K562 (cell line): ENCODE results near the gene C1orf50. TPM values are rescaled to one million over a fixed set of nuclear protein-coding genes. Genes with fewer than 3 reads are reported as not detected.

Source experiments
- AFF1 ChIP-seq, 2 experiments: fragments of 450-650 bp; IDR thresholded peaks; 2 replicates each; pipeline ENCODE4 v1.6.1; 2018; ENCODE audit warnings: mild to moderate bottlenecking in 2 of 2, low read depth in 1 of 2; ENCODE audit not compliant: partially characterized antibody in 2 of 2
- BCL6 ChIP-seq: fragments of 250-450 bp; sonication (Bioruptor Pico); IDR thresholded peaks from 2 replicates; pipeline ENCODE4 v1.4.0; 2020
- CSDE1 ChIP-seq, 2 experiments: fragments of 450-650 bp; IDR thresholded peaks; 2 replicates each; pipeline ENCODE4 v1.6.1; 2016; ENCODE audit warnings: mild to moderate bottlenecking in 1 of 2
- ELF1 ChIP-seq: fragments of 200-800 bp; sonication (Bioruptor generic); IDR thresholded peaks from 2 replicates; pipeline ENCODE4 v1.6.1; 2016; ENCODE audit warnings: missing genetic modification characterization, missing compliant biosample characterization
- KDM1A ChIP-seq, 2 experiments: fragments of 450-650 bp; IDR thresholded peaks; 2 replicates each; pipeline ENCODE4 v1.6.1; 2016; ENCODE audit warnings: mild to moderate bottlenecking in 2 of 2
- L3MBTL2 ChIP-seq: fragments of 450-650 bp; IDR thresholded peaks from 2 replicates; pipeline ENCODE4 v1.6.1; 2016; ENCODE audit warnings: mild to moderate bottlenecking, moderate library complexity
- MAX ChIP-seq: sonication (generic); formaldehyde crosslinking; IDR thresholded peaks from 2 replicates; pipeline ENCODE4 v1.9.0; 2022; ENCODE audit warnings: mild to moderate bottlenecking, missing genetic modification reagents
- NKRF ChIP-seq: fragments of 450-650 bp; IDR thresholded peaks from 2 replicates; pipeline ENCODE4 v1.6.1; 2016; ENCODE audit warnings: borderline replicate concordance
- NUFIP1 ChIP-seq: fragments of 450-650 bp; IDR thresholded peaks from 2 replicates; pipeline ENCODE4 v1.6.1; 2018; ENCODE audit not compliant: partially characterized antibody
- SRSF3 ChIP-seq: fragments of 200-400 bp; formaldehyde crosslinking; IDR thresholded peaks from 2 replicates; pipeline ENCODE4 v1.6.1; 2016; ENCODE audit warnings: mild to moderate bottlenecking, low read length, moderate library complexity; ENCODE audit not compliant: insufficient read depth
- TRIM28 ChIP-seq: fragments of 450-650 bp; IDR thresholded peaks from 2 replicates; pipeline ENCODE4 v1.6.1; 2017
- ZBED1 ChIP-seq: IDR thresholded peaks from 2 replicates; pipeline ENCODE4 v1.6.1; 2014
- ZBTB17 ChIP-seq: fragments of 450-650 bp; formaldehyde crosslinking; IDR thresholded peaks from 2 replicates; pipeline ENCODE4 v1.4.0; 2020; ENCODE audit warnings: mild to moderate bottlenecking
- ZMIZ1 ChIP-seq, 2 experiments: fragments of 150-350 bp in 1 of 2; IDR thresholded peaks; 2 replicates each; pipeline ENCODE4 v1.6.1; 2012 to 2016; ENCODE audit warnings: low read depth in 2 of 2, low read length in 2 of 2, mild to moderate bottlenecking in 1 of 2, moderate library complexity in 1 of 2
- ZNF436 ChIP-seq: fragments of 250-450, 450-650 bp; sonication (Bioruptor Pico); formaldehyde crosslinking; IDR thresholded peaks from 2 replicates; pipeline ENCODE4 v1.7.0; 2020; ENCODE audit warnings: mild to moderate bottlenecking
- ZNF780A ChIP-seq: fragments of 250-450 bp; sonication (Bioruptor Pico); IDR thresholded peaks from 2 replicates; pipeline ENCODE4 v1.5.0; 2021; ENCODE audit warnings: mild to moderate bottlenecking
- ZNF785 ChIP-seq: fragments of 250-450 bp; sonication (Bioruptor Pico); IDR thresholded peaks from 2 replicates; pipeline ENCODE4 v1.4.0; 2020; ENCODE audit warnings: mild to moderate bottlenecking
- polyA plus RNA-seq, 8 experiments: library from polyadenylated mRNA; depleted of rRNA in 4 of 8; stranded (reverse) in 5 of 8; unstranded in 3 of 8; fragments of >200 nt; fragmentation: Nextera tagmentation in 2 of 8; fragmentation: Illumina TruSeq in 1 of 8; extraction: Ambion mirVana in 2 of 8; extraction: Trizol in 1 of 8; gene quantifications; 2 replicates each; pipeline versions ENCODE4 v1.2.1 to v1.2.3, GENCODE V29; 2011 to 2014; ENCODE audit warnings: inconsistent platforms in 1 of 8, missing spikeins in 1 of 8
- total RNA-seq, 7 experiments: library from RNA; depleted of rRNA in 6 of 7; stranded (reverse); fragments of >200 nt in 6 of 7; fragmentation: Illumina TruSeq in 2 of 7; extraction: Trizol in 2 of 7; gene quantifications; 2 replicates each; pipeline versions ENCODE4 v1.2.1 to v1.2.3, GENCODE V29; 2011 to 2021; ENCODE audit warnings: low replicate concordance in 1 of 7

C1orf50 gene
- total and polyA plus RNA-seq, 9 of the 15 experiments (the other 6 are each of a cell fraction or from before 2014, with no cell fraction given), result 0.55 to 13.9 (median 5.2) TPM

- TF ChIP-seq AFF1 (IDR thresholded peaks at IDR 0.05; ENCODE audit: low read depth in 1 of 2, partially characterized antibody in 2 of 2) (no peak), ZBTB17 (CRISPR knock-in tag) (0 out of 2 replicates have a peak, but pooled peaks have one; percentile 74), ZBED1 (no peak), ZNF436 (no peak), NKRF (peak; percentile 53; the same call in 1 of the 2 replicates), NUFIP1 (no peak), MAX (CRISPR knock-in tag) (peak; percentile 29; the same call in 1 of the 2 replicates), L3MBTL2 (0 out of 2 replicates have a peak, but pooled peaks have one; percentile 28), ZMIZ1 (IDR thresholded peaks at IDR 0.05; ENCODE audit: low read depth in 2 of 2, low read length in 2 of 2) (peak in 1 of 2 experiments; percentile 24; a peak in 1 of 4 replicates), BCL6 (no peak), CSDE1 (IDR thresholded peaks at IDR 0.05) (no peak), ZNF780A (CRISPR knock-in tag) (no peak), ELF1 (peak; percentile 79), ZNF785 (CRISPR knock-in tag) (no peak), TRIM28 (no peak), SRSF3 (no peak), KDM1A (IDR thresholded peaks at IDR 0.05) (0 out of 4 replicates have a peak, but pooled peaks have one; percentile 17 to 24)
These were observed 49.8 kb downstream of the C1orf50 start, which contains the start of the genes ERMAP and SVBP (continued) for GRCh38 chr1:42816585-42817439.
